H1 (cell line): ENCODE results near the gene FBXL14. TPM values are rescaled to one million over a fixed set of nuclear protein-coding genes. Genes with fewer than 3 reads are reported as not detected.

Experiments
- CTCF ChIA-PET: fragments of 300-600 bp; sonication (Branson Sonifier 250); formaldehyde crosslinking; loops from one replicate; lab custom pipeline; 2021; ENCODE audit not compliant: partially characterized antibody; lab: Charles Lee
- POLR2A ChIA-PET: fragments of 300-600 bp; sonication (Branson Sonifier 250); formaldehyde crosslinking; loops from one replicate; lab custom pipeline; 2021; ENCODE audit warnings: inconsistent platforms; ENCODE audit not compliant: partially characterized antibody; lab: Charles Lee
- DNase-seq, 2 experiments: peaks; one replicate each; pipeline versions ENCODE4 v3.0.0 to v3.0.0-alpha.2; 2010 to 2022; ENCODE audit warnings: low spot score in 2 of 2, low read depth in 1 of 2, mixed read lengths in 1 of 2
- FAIRE-seq: peaks from 2 replicates; lab custom pipeline; 2011; peaks lifted over from hg19 to GRCh38; lab: Jason Lieb, UNC
- H2AFZ ChIP-seq: 2 replicates; pipeline ENCODE4 v1.8.1; 2012; ENCODE audit warnings: low read length, inconsistent platforms
- H2AK5ac ChIP-seq: 2 replicates; pipeline ENCODE4 v1.6.1; 2013; ENCODE audit warnings: low read depth, low read length
- H2BK120ac ChIP-seq: replicated peaks from 2 replicates; pipeline ENCODE3; 2013; ENCODE audit warnings: low read depth, low read length, inconsistent platforms
- H2BK12ac ChIP-seq: 2 replicates; pipeline ENCODE4 v1.6.1; 2013; ENCODE audit warnings: low read depth, low read length
- H2BK15ac ChIP-seq: 2 replicates; pipeline ENCODE4 v1.6.1; 2013; ENCODE audit warnings: low read length
- H2BK20ac ChIP-seq: 2 replicates; pipeline ENCODE4 v1.6.1; 2013; ENCODE audit warnings: low read length
- H2BK5ac ChIP-seq: 2 replicates; pipeline ENCODE4 v1.6.1; 2013; ENCODE audit warnings: low read depth, low read length
- H3K14ac ChIP-seq: 2 replicates; pipeline ENCODE4 v1.6.1; 2013; ENCODE audit warnings: inconsistent platforms; ENCODE audit not compliant: insufficient read length
- H3K18ac ChIP-seq: 2 replicates; pipeline ENCODE4 v1.6.1; 2013; ENCODE audit warnings: low read length; ENCODE audit errors: extremely low read depth
- H3K23ac ChIP-seq: 2 replicates; pipeline ENCODE4 v1.6.1; 2013; ENCODE audit warnings: inconsistent platforms; ENCODE audit not compliant: insufficient read length
- H3K23me2 ChIP-seq: 2 replicates; pipeline ENCODE4 v1.6.1; 2013; ENCODE audit warnings: low read depth, low read length
- H3K27ac ChIP-seq: 2 replicates; pipeline ENCODE4 v1.6.1; 2011; ENCODE audit warnings: low read depth, low read length, inconsistent platforms
- H3K27me3 ChIP-seq, 4 experiments: replicated peaks in 1 of 4; 1 replicate in 1 of 4; 2 replicates in 3 of 4; pipeline versions ENCODE4 v1.6.1 to v1.8.1; 2011 to 2013; ENCODE audit warnings: low read length in 3 of 4, mild to moderate bottlenecking in 3 of 4, inconsistent platforms in 2 of 4, mixed read lengths in 2 of 4, moderate library complexity in 1 of 4; ENCODE audit not compliant: control insufficient read depth in 3 of 4, insufficient read depth in 3 of 4; ENCODE audit errors: extremely low read depth in 1 of 4
- H3K36me3 ChIP-seq, 4 experiments: 2 replicates each; pipeline versions ENCODE4 v1.6.1 to v1.8.1; 2011 to 2013; ENCODE audit warnings: mild to moderate bottlenecking in 4 of 4, low read length in 3 of 4, moderate library complexity in 2 of 4, control low read depth in 1 of 4, inconsistent platforms in 1 of 4; ENCODE audit not compliant: insufficient read depth in 4 of 4, control insufficient read depth in 2 of 4
- H3K4ac ChIP-seq: replicated peaks from 2 replicates; pipeline ENCODE3; 2013; ENCODE audit warnings: low read length, low read depth, mixed read lengths, inconsistent platforms; ENCODE audit not compliant: insufficient read length
- H3K4me1 ChIP-seq, 4 experiments: replicated peaks in 1 of 4; 1 replicate in 1 of 4; 2 replicates in 3 of 4; pipeline versions ENCODE4 v1.6.1 to v1.8.1; 2011 to 2013; ENCODE audit warnings: low read length in 3 of 4, inconsistent platforms in 2 of 4, mixed read lengths in 1 of 4; ENCODE audit not compliant: insufficient read depth in 4 of 4, control insufficient read depth in 3 of 4
- H3K4me2 ChIP-seq, 2 experiments: 2 replicates each; pipeline versions ENCODE4 v1.6.1 to v1.8.1; 2011 to 2013; ENCODE audit warnings: low read depth in 2 of 2, low read length in 2 of 2, control low read depth in 1 of 2, inconsistent platforms in 1 of 2, mild to moderate bottlenecking in 1 of 2; ENCODE audit not compliant: insufficient read depth in 1 of 2
- H3K4me3 ChIP-seq, 4 experiments: fragments of 200-600, 300-600 bp in 1 of 4; sonication (generic), shearing (Covaris generic), sonication (Bioruptor Twin) in 1 of 4; 2 replicates each; pipeline versions ENCODE4 v1.5.1 to v1.8.1; 2011 to 2016; ENCODE audit warnings: low read length in 4 of 4, low read depth in 3 of 4, control low read depth in 2 of 4, inconsistent platforms in 2 of 4, mild to moderate bottlenecking in 2 of 4, mixed read lengths in 1 of 4, moderate library complexity in 1 of 4; ENCODE audit not compliant: insufficient read depth in 2 of 4; ENCODE audit errors: extremely low read depth in 1 of 4
- H3K56ac ChIP-seq: replicated peaks from 2 replicates; pipeline ENCODE3; 2013; ENCODE audit warnings: low read depth, mild to moderate bottlenecking, mixed read lengths, low read length, inconsistent platforms; ENCODE audit not compliant: insufficient read length
- H3K79me1 ChIP-seq: 2 replicates; pipeline ENCODE4 v1.6.1; 2013; ENCODE audit warnings: low read depth, low read length, control low read depth
- H3K79me2 ChIP-seq, 2 experiments: 2 replicates each; pipeline versions ENCODE4 v1.6.1 to v1.8.1; 2012 to 2013; ENCODE audit warnings: low read length in 2 of 2, mild to moderate bottlenecking in 2 of 2, inconsistent platforms in 1 of 2; ENCODE audit not compliant: insufficient read depth in 2 of 2, control insufficient read depth in 1 of 2
- H3K9ac ChIP-seq, 4 experiments: replicated peaks in 1 of 4; 1 replicate in 1 of 4; 2 replicates in 3 of 4; pipeline versions ENCODE4 v1.6.1 to v1.8.1; 2011 to 2013; ENCODE audit warnings: low read depth in 3 of 4, low read length in 3 of 4, control low read depth in 2 of 4, mild to moderate bottlenecking in 2 of 4, moderate library complexity in 2 of 4, inconsistent platforms in 1 of 4; ENCODE audit errors: extremely low read depth in 1 of 4
- H3K9me3 ChIP-seq, 2 experiments: 2 replicates each; pipeline versions ENCODE4 v1.6.1 to v1.8.1; 2012 to 2013; ENCODE audit warnings: mild to moderate bottlenecking in 2 of 2, moderate library complexity in 2 of 2, control low read depth in 1 of 2, inconsistent platforms in 1 of 2, low read depth in 1 of 2, low read length in 1 of 2, mixed read lengths in 1 of 2; ENCODE audit not compliant: insufficient read depth in 2 of 2
- H4K20me1 ChIP-seq, 2 experiments: replicated peaks in 1 of 2; 2 replicates each; pipeline versions ENCODE3 to v1.8.1; 2011 to 2013; ENCODE audit warnings: inconsistent platforms in 2 of 2, low read length in 2 of 2, mild to moderate bottlenecking in 1 of 2; ENCODE audit not compliant: insufficient read depth in 2 of 2, control insufficient read depth in 1 of 2
- H4K5ac ChIP-seq: 2 replicates; pipeline ENCODE4 v1.6.1; 2013; ENCODE audit warnings: low read length, low read depth, mixed read lengths, inconsistent platforms; ENCODE audit not compliant: insufficient read length
- H4K8ac ChIP-seq: 2 replicates; pipeline ENCODE4 v1.8.0; 2013; ENCODE audit warnings: mild to moderate bottlenecking, moderate library complexity, low read length, inconsistent platforms; ENCODE audit not compliant: insufficient read depth; ENCODE audit errors: extremely low read depth
- H4K91ac ChIP-seq: replicated peaks from 2 replicates; pipeline ENCODE3; 2013; ENCODE audit warnings: low read length, mixed read lengths, inconsistent platforms; ENCODE audit not compliant: insufficient read length
- BCL11A ChIP-seq, 2 experiments: IDR thresholded peaks; one replicate each; pipeline ENCODE4 v1.6.1; 2011; ENCODE audit warnings: low read depth in 2 of 2, low read length in 2 of 2, mild to moderate bottlenecking in 2 of 2
- CHD1 ChIP-seq: IDR thresholded peaks from 2 replicates; pipeline ENCODE4 v1.6.1; 2012; ENCODE audit warnings: low read depth, low read length, improper control_type of control experiment
- HDAC2 ChIP-seq, 2 experiments: fragments of 300-600 bp in 1 of 2; sonication (generic) in 1 of 2; IDR thresholded peaks; 2 replicates each; pipeline ENCODE4 v1.6.1; 2011 to 2012; ENCODE audit warnings: low read depth in 2 of 2, low read length in 2 of 2, mild to moderate bottlenecking in 2 of 2, moderate library complexity in 2 of 2, borderline replicate concordance in 1 of 2, inconsistent platforms in 1 of 2
- MAFK ChIP-seq: IDR thresholded peaks from 2 replicates; pipeline ENCODE4 v1.6.1; 2012; ENCODE audit warnings: low read depth, mild to moderate bottlenecking, improper control_type of control experiment, low read length
- NANOG ChIP-seq: IDR thresholded peaks from 2 replicates; pipeline ENCODE4 v1.6.1; 2011; ENCODE audit warnings: low read length, low read depth, mild to moderate bottlenecking, inconsistent platforms; ENCODE audit not compliant: insufficient read depth, poor library complexity, severe bottlenecking
- POLR2A ChIP-seq, 2 experiments: IDR thresholded peaks; 1 replicate in 1 of 2; 2 replicates in 1 of 2; pipeline ENCODE4 v1.6.1; 2011; ENCODE audit warnings: low read depth in 2 of 2, low read length in 2 of 2, mild to moderate bottlenecking in 2 of 2; ENCODE audit errors: control extremely low read depth in 1 of 2
- POLR2AphosphoS5 ChIP-seq: IDR thresholded peaks from 2 replicates; pipeline ENCODE4 v1.6.1; 2011; ENCODE audit warnings: low read depth, low read length
- RFX5 ChIP-seq: IDR thresholded peaks from 2 replicates; pipeline ENCODE4 v1.6.1; 2011; ENCODE audit warnings: low read depth, low read length, improper control_type of control experiment, borderline replicate concordance
- SIX5 ChIP-seq: IDR thresholded peaks from 2 replicates; pipeline ENCODE4 v1.6.1; 2011; ENCODE audit warnings: mild to moderate bottlenecking, low read depth, low read length
- whole genome bisulfite sequencing, 2 experiments: shearing (Covaris generic) in 1 of 2; methylation state at CpG; one replicate each; pipeline versions ENCODE4 v1.1.6 to v1.1.7; 2013 to 2015; ENCODE audit warnings: low lambda C conversion rate in 2 of 2, mixed read lengths in 2 of 2, inconsistent platforms in 1 of 2, low coverage in 1 of 2, missing lambda C conversion rate in 1 of 2; ENCODE audit not compliant: insufficient replicate concordance in 2 of 2, insufficient coverage in 1 of 2, insufficient read length in 1 of 2; ENCODE audit errors: extremely low coverage in 1 of 2, missing lambda C conversion rate in 1 of 2; 5-methylcytosine and 5-hydroxymethylcytosine counted together
- polyA plus RNA-seq, 7 experiments: library from polyadenylated mRNA; depleted of rRNA in 3 of 7; stranded (reverse) in 5 of 7; unstranded in 2 of 7; fragments of >200 nt in 5 of 7; fragments of 200-250 nt in 2 of 7; gene quantifications; 1 replicate in 5 of 7; 2 replicates in 1 of 7; 4 replicates in 1 of 7; pipeline versions ENCODE4 v1.2.1 to v1.2.3, GENCODE V29; 2011 to 2013; ENCODE audit warnings: missing spikeins in 2 of 7, mixed read lengths in 2 of 7
- total RNA-seq: library from RNA; stranded (reverse); fragmentation: NEBNext Ultra II Directional; extraction: Animal tissue kit (Norgen Biotek cat#: 25700); gene quantifications from 2 replicates; pipeline ENCODE4 v1.2.1, GENCODE V29; 2021
- TF ChIP-seq, protein P1 (sequence below): IDR thresholded peaks from 2 replicates; pipeline ENCODE4 v1.6.1; 2012; ENCODE audit warnings: inconsistent platforms
- TF ChIP-seq, protein P2 (sequence below): IDR thresholded peaks from 2 replicates; pipeline ENCODE4 v1.6.1; 2011; ENCODE audit warnings: low read length, improper control_type of control experiment

FBXL14 gene
- total and polyA plus RNA-seq, 2 of the 8 experiments (the other 6 are each of a cell fraction or from before 2014, with no cell fraction given) = 5.5 to 9.6 TPM

DNA sequence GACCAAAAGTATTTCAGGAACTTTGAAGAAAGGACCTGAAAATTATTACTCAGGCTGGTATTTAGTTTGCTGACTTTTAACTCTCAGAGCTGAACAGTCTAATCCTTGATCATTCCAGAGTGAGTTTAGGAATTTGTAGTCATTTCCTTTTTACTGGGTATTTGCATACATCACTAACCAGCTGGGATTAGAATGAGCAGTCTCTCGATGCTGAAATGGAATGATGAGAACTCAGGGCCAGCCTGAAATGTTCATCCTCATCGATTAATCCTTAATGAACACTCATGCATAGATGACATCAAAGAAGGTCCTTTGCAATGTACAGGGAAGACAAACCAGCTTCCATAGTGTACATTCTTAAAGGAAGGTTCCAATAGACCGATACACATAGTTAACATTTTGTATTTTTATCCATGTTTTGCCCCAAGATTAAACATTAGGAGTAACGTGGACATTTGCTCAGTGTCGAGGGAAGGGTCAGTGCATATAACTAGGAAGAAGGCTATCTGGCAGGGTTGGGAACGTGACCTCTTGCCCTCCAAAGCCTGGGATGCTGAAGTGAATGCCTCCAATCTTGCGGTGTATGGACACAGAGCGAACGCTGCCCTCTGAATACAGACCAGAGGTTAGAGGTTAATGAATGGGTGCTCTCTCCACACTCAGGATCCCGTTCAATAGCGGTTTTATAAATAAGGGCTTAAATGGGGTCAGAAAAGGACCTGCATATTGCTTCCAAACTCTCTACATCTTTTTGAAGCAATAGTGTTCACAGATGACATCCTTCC, 14.5 kb downstream of the FBXL14 start:
- Histone ChIP-seq H3K27me3 (peaks cover 4 to 20% (median 10%) of the 10 kb centered on the region in 4 experiments), H3K4me1 (no peaks in the 10 kb centered on the region), H4K20me1 (peaks cover 2 to 4% of the 10 kb centered on the region in 2 experiments), H2BK120ac (no peak overlapping the region), H3K9ac (no peak overlapping the region), H4K91ac (no peak overlapping the region), H3K23me2 (no peaks in the 10 kb centered on the region), H4K5ac (no peak overlapping the region), H3K9me3 (no peaks in the 10 kb centered on the region), H3K27ac (no peak overlapping the region), H2BK12ac (no peak overlapping the region), H3K23ac (no peak overlapping the region), H3K79me2 (no peaks in the 10 kb centered on the region), H3K79me1 (no peaks in the 10 kb centered on the region), H3K4me2 (no peak overlapping the region), H2AK5ac (no peak overlapping the region), H3K14ac (no peak overlapping the region), H3K4me3 (no peak overlapping the region), H3K36me3 (no peaks in the 10 kb centered on the region), H3K18ac (no peak overlapping the region), H3K56ac (no peak overlapping the region), H2BK20ac (no peak overlapping the region), H2AFZ (no peak overlapping the region), H2BK5ac (no peak overlapping the region), H2BK15ac (no peak overlapping the region), H3K4ac (no peak overlapping the region), H4K8ac (no peak overlapping the region)
- TF ChIP-seq HDAC2 (IDR thresholded peaks at IDR 0.05; ENCODE audit: borderline replicate concordance in 1 of 2, low read depth in 2 of 2, low read length in 2 of 2) = no peak
- TF ChIP-seq SIX5 = no peak
- TF ChIP-seq, protein P1, sequence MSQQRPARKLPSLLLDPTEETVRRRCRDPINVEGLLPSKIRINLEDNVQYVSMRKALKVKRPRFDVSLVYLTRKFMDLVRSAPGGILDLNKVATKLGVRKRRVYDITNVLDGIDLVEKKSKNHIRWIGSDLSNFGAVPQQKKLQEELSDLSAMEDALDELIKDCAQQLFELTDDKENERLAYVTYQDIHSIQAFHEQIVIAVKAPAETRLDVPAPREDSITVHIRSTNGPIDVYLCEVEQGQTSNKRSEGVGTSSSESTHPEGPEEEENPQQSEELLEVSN = no peak
- no peak for TF ChIP-seq POLR2AphosphoS5
- TF ChIP-seq BCL11A (IDR thresholded peaks at IDR 0.05; ENCODE audit: low read depth in 2 of 2, low read length in 2 of 2) = no peak
- TF ChIP-seq POLR2A (IDR thresholded peaks at IDR 0.05; ENCODE audit: control extremely low read depth in 1 of 2, low read depth in 2 of 2, low read length in 2 of 2) = no peak
- TF ChIP-seq RFX5 = no peak
- TF ChIP-seq, protein P2, sequence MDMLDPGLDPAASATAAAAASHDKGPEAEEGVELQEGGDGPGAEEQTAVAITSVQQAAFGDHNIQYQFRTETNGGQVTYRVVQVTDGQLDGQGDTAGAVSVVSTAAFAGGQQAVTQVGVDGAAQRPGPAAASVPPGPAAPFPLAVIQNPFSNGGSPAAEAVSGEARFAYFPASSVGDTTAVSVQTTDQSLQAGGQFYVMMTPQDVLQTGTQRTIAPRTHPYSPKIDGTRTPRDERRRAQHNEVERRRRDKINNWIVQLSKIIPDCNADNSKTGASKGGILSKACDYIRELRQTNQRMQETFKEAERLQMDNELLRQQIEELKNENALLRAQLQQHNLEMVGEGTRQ = no peak
- TF ChIP-seq CHD1 = no peak
- no peak for TF ChIP-seq MAFK
- TF ChIP-seq NANOG = no peak
- ChIA-PET POLR2A (interaction anchor here (1.0 kb wide), 1 partner anchor 12 kb away, joined by 3 read pairs; no protein-coding TSS in a partner anchor), CTCF (interaction anchor here (0.6 to 10.2 kb wide), 7 partner anchors 14 to 462 kb away, joined by 3 to 88 read pairs (median 4); no protein-coding TSS in a partner anchor)
- no peak for DNase-seq
- FAIRE-seq = no peak
- 93% methylated on average over 11 of the region's 11 CpGs; no CpG with 5 or more reads in 1 of the 2 experiments for WGBS, 2 experiments
